K562 (cell line): Measurements from ENCODE around the gene POMT2.

Source experiments
- CTCF ChIP-seq, 3 experiments: IDR thresholded peaks in 2 of 3; conservative IDR thresholded peaks in 1 of 3; 2 replicates each; pipeline ENCODE4 v1.5.1; 2011 to 2012; ENCODE audit warnings: low read length in 3 of 3, mild to moderate bottlenecking in 3 of 3, control low read depth in 2 of 3, improper control_type of control experiment in 1 of 3, inconsistent platforms in 1 of 3, low read depth in 1 of 3, mixed read lengths in 1 of 3, moderate library complexity in 1 of 3; ENCODE audit not compliant: insufficient read depth in 2 of 3
- FOXO4 ChIP-seq: fragments of 450-650 bp; formaldehyde crosslinking; IDR thresholded peaks from 2 replicates; pipeline ENCODE4 v1.4.0; 2020; ENCODE audit warnings: mild to moderate bottlenecking, moderate library complexity
- ZNF23 ChIP-seq: fragments of 250-450 bp; sonication (Bioruptor Pico); IDR thresholded peaks from 2 replicates; pipeline ENCODE4 v1.4.0; 2020; ENCODE audit warnings: mild to moderate bottlenecking

GRCh38 chr14:77270361-77271112, 50.1 kb downstream of the POMT2 start:
- no peak for TF ChIP-seq FOXO4 (CRISPR knock-in tag)
- no peak for TF ChIP-seq CTCF (IDR thresholded peaks at IDR 0.05 in 2 of 3, conservative IDR thresholded peaks at IDR 0.05 in 1 of 3; ENCODE audit: insufficient read depth in 2 of 3, low read depth in 1 of 3, low read length in 3 of 3)
- TF ChIP-seq ZNF23 = no peak
